Psoas muscle (tissue), 8 donors: ENCODE data around the gene CES3. TPM values are rescaled to one million over a fixed set of nuclear protein-coding genes. Genes with fewer than 3 reads are reported as not detected.
"Not testable (repeated sequence)": the region's sequence is repeated elsewhere in the genome, so short reads cannot be mapped to it uniquely, and the experiment has no call there.

Experiments used
- ATAC-seq, 4 donors: fragments of 200-7000 bp; cut with Tn5 transposase; one replicate each; pipeline ENCODE4 v1.9.1; 2020; ENCODE audit warnings: moderate library complexity in 3 of 4, mild to moderate bottlenecking in 2 of 4
- DNase-seq, 2 donors: peaks; one replicate each; pipeline ENCODE4 v3.0.0-alpha.2; 2020
- H3K27ac ChIP-seq: fragments of 200-600 bp; one replicate; pipeline ENCODE4 v1.8.0; 2022
- H3K27me3 ChIP-seq, 3 donors: fragments of 200-600 bp in 1 of 3; one replicate each; pipeline versions ENCODE4 v1.6.1 to v1.8.0; 2013 to 2022; ENCODE audit warnings: low read length in 2 of 3, mild to moderate bottlenecking in 2 of 3, moderate library complexity in 1 of 3; ENCODE audit not compliant: insufficient read depth in 3 of 3
- H3K36me3 ChIP-seq, 2 donors: fragments of 200-600 bp in 1 of 2; one replicate each; pipeline versions ENCODE4 v1.6.1 to v1.8.0; 2013 to 2022; ENCODE audit warnings: low read depth in 1 of 2, mild to moderate bottlenecking in 1 of 2, moderate library complexity in 1 of 2; ENCODE audit not compliant: insufficient read depth in 1 of 2
- H3K4me1 ChIP-seq: fragments of 200-600 bp; one replicate; pipeline ENCODE4 v1.8.0; 2022
- H3K4me3 ChIP-seq: fragments of 200-600 bp; one replicate; pipeline ENCODE4 v1.8.0; 2022; ENCODE audit warnings: mild to moderate bottlenecking
- H3K9me3 ChIP-seq: fragments of 200-600 bp; one replicate; pipeline ENCODE4 v1.8.0; 2022
- CTCF ChIP-seq: fragments of 200-600 bp; IDR thresholded peaks from one replicate; pipeline ENCODE4 v1.8.0; 2022; ENCODE audit warnings: antibody characterized with exemption
- WGBS, 3 donors: extraction: QIAGEN DNeasy Blood & Tissue Kit; methylation state at CpG; one replicate each; pipeline versions ENCODE4 v1.1.6 to v1.1.7; 2013; 5-methylcytosine and 5-hydroxymethylcytosine counted together
- intact Hi-C, 2 donors: fragments of 100-400 bp; cut with DNase I; formaldehyde crosslinking; loops; one replicate each; pipeline versions ENCODE4 v1.11.0 to v1.14.2; 2022
- polyA plus RNA-seq, 3 donors: library from polyadenylated mRNA; stranded (reverse); fragments of 200-250 nt; gene quantifications; one replicate each; pipeline ENCODE4 v1.2.3, GENCODE V29; 2013
- total RNA-seq, 4 donors: library from RNA; stranded (reverse); fragmentation: NEBNext Ultra II Directional in 2 of 4; extraction: Animal tissue kit (Norgen Biotek cat#: 25700) in 2 of 4; gene quantifications; one replicate each; pipeline versions ENCODE4 v1.2.1 to v1.2.4, GENCODE V29; 2021 to 2023
- donor health status: healthy with polysubstance abuse.
- donor health status: DM: no; HTN: no; CAD: no; lungs with moderate emphysema.
- donor health status: Bipolar disorder and iron deficiency.
- donor health status: healthy.
- donor health status: DM: yes; HTN: yes; CAD: no.
- donor health status: DM: no; HTN: no; CAD: no.
- donor health status: DM: no; HTN: no; CAD: no.
- donor health status: DM: yes; HTN: yes; CAD: no.

CES3 gene
- total and polyA plus RNA-seq, 7 donors = 0.48 to 15.2 (median 9.7) TPM

GRCh38 chr16:66950971-66951790 is 9.9 kb upstream of the CES3 start:
- no peak for TF ChIP-seq CTCF
- Histone ChIP-seq H3K27me3 (no peaks in the 10 kb centered on the region), H3K27ac (peak overlapping the region; percentile 91), H3K4me1 (peaks cover 13% of the 10 kb centered on the region), H3K36me3 (peaks cover 0 to 6% of the 10 kb centered on the region in 2 donors), H3K9me3 (peaks cover 8% of the 10 kb centered on the region), H3K4me3 (peak overlapping the region; percentile 77)
- intact Hi-C loops = loop anchor here in 1 of 2 donors (10.0 kb wide), 1 partner anchor 56 kb away; no protein-coding TSS in a partner anchor
- ATAC-seq (peak; percentile 2 to 37 (median 10)), DNase-seq (no peak)
- 52 to 61% (median 60%) methylated on average over 4 of the region's 4 CpGs for WGBS, 3 donors

- H3K27ac ChIP-seq = peak overlapping the region; percentile 91
- peaks cover 13% of the 10 kb centered on the region for H3K4me1 ChIP-seq
- peak overlapping the region; percentile 4 for H3K4me3 ChIP-seq
- intact Hi-C loops = loop anchor here in 1 of 2 donors (10.0 kb wide), 1 partner anchor 58 kb away; no protein-coding TSS in a partner anchor
- H3K9me3 ChIP-seq = peaks cover 8% of the 10 kb centered on the region
- ATAC-seq (no peak), DNase-seq (no peak)
- no peak for TF ChIP-seq CTCF
- H3K27me3 ChIP-seq = no peaks in the 10 kb centered on the region
- WGBS, 3 donors = 41 to 75% (median 53%) methylated on average over 7 of the region's 7 CpGs
- H3K36me3 ChIP-seq = peaks cover 0 to 6% of the 10 kb centered on the region in 2 donors
These were observed 8.5 kb upstream of the CES3 start for GRCh38 chr16:66952430-66953110.

GRCh38 chr16:66953462-66954096 is 7.5 kb upstream of the CES3 start:
- DNase-seq (no peak), ATAC-seq (peak in 3 of 4 donors; percentile 22 to 66 (median 26))
- no peaks in the 10 kb centered on the region for H3K27me3 ChIP-seq
- peaks cover 8% of the 10 kb centered on the region for H3K9me3 ChIP-seq
- 66 to 82% (median 66%) methylated on average over 10 of the region's 10 CpGs for WGBS, 3 donors
- H3K27ac ChIP-seq = peak overlapping the region; percentile 91
- no peak for TF ChIP-seq CTCF
- H3K4me3 ChIP-seq = peak overlapping the region; percentile 1
- peaks cover 13% of the 10 kb centered on the region for H3K4me1 ChIP-seq
- H3K36me3 ChIP-seq = peaks cover 0 to 6% of the 10 kb centered on the region in 2 donors
- intact Hi-C loops = loop anchor here in 1 of 2 donors (10.0 kb wide), 1 partner anchor 59 kb away; no protein-coding TSS in a partner anchor

- TF ChIP-seq CTCF = peak; percentile 83
- WGBS, 3 donors = 10 to 31% (median 19%) methylated on average over 8 of the region's 8 CpGs
- peaks cover 0 to 6% of the 10 kb centered on the region in 2 donors for H3K36me3 ChIP-seq
- peak overlapping the region; percentile 91 for H3K27ac ChIP-seq
- peaks cover 19% of the 10 kb centered on the region for H3K4me1 ChIP-seq
- intact Hi-C loops = loop anchor here in 1 of 2 donors (10.0 kb wide), 1 partner anchor 59 kb away; no protein-coding TSS in a partner anchor
- H3K9me3 ChIP-seq = peaks cover 8% of the 10 kb centered on the region
- peak overlapping the region; percentile 1 for H3K4me3 ChIP-seq
- peak; percentile 77 to 82 for DNase-seq
- H3K27me3 ChIP-seq = no peaks in the 10 kb centered on the region
- ATAC-seq = peak; percentile 62 to 79 (median 64)
These were observed 6.9 kb upstream of the CES3 start for GRCh38 chr16:66954097-66954659.

GRCh38 chr16:66955363-66956153 is 5.5 kb upstream of the CES3 start:
- not testable (repeated sequence) for DNase-seq, H3K9me3 ChIP-seq, H3K27ac ChIP-seq, ATAC-seq, H3K4me3 ChIP-seq, H3K36me3 ChIP-seq, H3K27me3 ChIP-seq
- 79 to 87% (median 82%) methylated on average over 17 of the region's 17 CpGs for WGBS, 3 donors
- H3K4me1 ChIP-seq = peaks cover 25% of the 10 kb centered on the region
- intact Hi-C loops = loop anchor here in 1 of 2 donors (10.0 kb wide), 1 partner anchor 61 kb away; no protein-coding TSS in a partner anchor

GRCh38 chr16:66956154-66956457 is 5.0 kb upstream of the CES3 start:
- intact Hi-C loops = loop anchor here in 1 of 2 donors (10.0 kb wide), 1 partner anchor 61 kb away; no protein-coding TSS in a partner anchor
- Histone ChIP-seq H3K36me3 (peaks cover 0 to 14% of the 10 kb centered on the region in 2 donors), H3K4me1 (peaks cover 25% of the 10 kb centered on the region)
- H3K27me3 ChIP-seq, ATAC-seq, H3K9me3 ChIP-seq, H3K27ac ChIP-seq, H3K4me3 ChIP-seq, DNase-seq: not testable (repeated sequence)
- 80 to 91% (median 82%) methylated on average over 1 of the region's 1 CpG for WGBS, 3 donors
